SK-N-SH treated with all-trans-retinoic acid at 6 μM for 48 hours (cell line): ENCODE measurements around the gene RABL2A.
"Not testable (repeated sequence)": the region's sequence is repeated elsewhere in the genome, so short reads cannot be mapped to it uniquely, and the experiment has no call there.

Experiments used
- ATAC-seq: fragments of 200-7000 bp; cut with Tn5 transposase; 3 replicates; pipeline ENCODE4 v1.9.1; 2020; ENCODE audit warnings: mild to moderate bottlenecking, moderate library complexity
- ARNTL ChIP-seq: fragments of 450-650 bp; formaldehyde crosslinking; IDR thresholded peaks from 2 replicates; pipeline ENCODE4 v1.5.0; 2020; ENCODE audit warnings: low read depth, mild to moderate bottlenecking, moderate library complexity, borderline replicate concordance
- BACH2 ChIP-seq: fragments of 250-450 bp; sonication (Bioruptor Pico); IDR thresholded peaks from 2 replicates; pipeline ENCODE4 v1.9.0; 2021; ENCODE audit warnings: mild to moderate bottlenecking, borderline replicate concordance
- CREB5 ChIP-seq: fragments of 250-450 bp; sonication (Bioruptor Pico); IDR thresholded peaks from 2 replicates; pipeline ENCODE4 v1.5.1; 2020; ENCODE audit warnings: low read depth, mild to moderate bottlenecking, moderate library complexity
- CSDC2 ChIP-seq: fragments of 250-450 bp; sonication (Bioruptor Pico); IDR thresholded peaks from 2 replicates; pipeline ENCODE4 v1.5.0; 2020; ENCODE audit warnings: mild to moderate bottlenecking, moderate library complexity
- CSRNP3 ChIP-seq: fragments of 250-450 bp; sonication (Bioruptor Pico); IDR thresholded peaks from 2 replicates; pipeline ENCODE4 v1.5.1; 2021; ENCODE audit warnings: mild to moderate bottlenecking, moderate library complexity
- ESRRG ChIP-seq: fragments of 250-450 bp; sonication (Bioruptor Pico); IDR thresholded peaks from 2 replicates; pipeline ENCODE4 v1.6.1; 2021; ENCODE audit warnings: mild to moderate bottlenecking
- ISL1 ChIP-seq: fragments of 250-450 bp; sonication (Bioruptor Pico); IDR thresholded peaks from 2 replicates; pipeline ENCODE4 v2.1.2; 2022; ENCODE audit warnings: mild to moderate bottlenecking, moderate library complexity
- OSR1 ChIP-seq: fragments of 250-450 bp; sonication (Bioruptor Pico); IDR thresholded peaks from 2 replicates; pipeline ENCODE4 v1.8.0; 2022; ENCODE audit warnings: moderate library complexity, mild to moderate bottlenecking, inconsistent platforms
- PATZ1 ChIP-seq: fragments of 250-450 bp; sonication (Bioruptor Pico); IDR thresholded peaks from 2 replicates; pipeline ENCODE4 v1.8.0; 2020; ENCODE audit warnings: mild to moderate bottlenecking, moderate library complexity, borderline replicate concordance
- POU6F1 ChIP-seq: fragments of 250-450 bp; sonication (Bioruptor Pico); IDR thresholded peaks from 2 replicates; pipeline ENCODE4 v1.8.0; 2021; ENCODE audit warnings: low read depth, mild to moderate bottlenecking, moderate library complexity, borderline replicate concordance
- PPARA ChIP-seq: fragments of 250-450 bp; sonication (Bioruptor Pico); IDR thresholded peaks from 2 replicates; pipeline ENCODE4 v1.5.0; 2020; ENCODE audit warnings: mild to moderate bottlenecking, borderline replicate concordance
- RARB ChIP-seq: fragments of 250-450 bp; sonication (Bioruptor Pico); IDR thresholded peaks from 2 replicates; pipeline ENCODE4 v1.8.0; 2021; ENCODE audit warnings: mild to moderate bottlenecking, moderate library complexity
- TCF4 ChIP-seq: fragments of 250-450 bp; sonication (Bioruptor Pico); IDR thresholded peaks from 2 replicates; pipeline ENCODE4 v1.8.0; 2021; ENCODE audit warnings: mild to moderate bottlenecking, moderate library complexity, borderline replicate concordance
- TSHZ2 ChIP-seq: fragments of 250-450 bp; sonication (Bioruptor Pico); IDR thresholded peaks from 2 replicates; pipeline ENCODE4 v1.5.0; 2020; ENCODE audit warnings: mild to moderate bottlenecking, moderate library complexity
- ZC3H10 ChIP-seq: fragments of 250-450 bp; sonication (Bioruptor Pico); IDR thresholded peaks from 2 replicates; pipeline ENCODE4 v1.5.1; 2021; ENCODE audit warnings: mild to moderate bottlenecking, moderate library complexity
- ZFP3 ChIP-seq: fragments of 250-450 bp; sonication (Bioruptor Pico); IDR thresholded peaks from 2 replicates; pipeline ENCODE4 v1.5.0; 2020; ENCODE audit warnings: mild to moderate bottlenecking, moderate library complexity
- ZFP30 ChIP-seq: fragments of 450-650 bp; formaldehyde crosslinking; IDR thresholded peaks from 2 replicates; pipeline ENCODE4 v1.5.0; 2022; ENCODE audit warnings: mild to moderate bottlenecking, moderate library complexity
- ZNF565 ChIP-seq: fragments of 450-650 bp; formaldehyde crosslinking; conservative IDR thresholded peaks from 2 replicates; pipeline ENCODE4 v1.5.0; 2020; ENCODE audit warnings: low read depth, mild to moderate bottlenecking, moderate library complexity
- ZNF70 ChIP-seq: fragments of 450-650 bp; formaldehyde crosslinking; IDR thresholded peaks from 2 replicates; pipeline ENCODE4 v1.5.0; 2020; ENCODE audit warnings: mild to moderate bottlenecking, moderate library complexity
- ZNF8 ChIP-seq: fragments of 450-650 bp; formaldehyde crosslinking; IDR thresholded peaks from 2 replicates; pipeline ENCODE4 v1.5.0; 2020; ENCODE audit warnings: mild to moderate bottlenecking, moderate library complexity

RABL2A gene

GRCh38 chr2:113602869-113603466 lies 24.1 kb upstream of the RABL2A start:
- TF ChIP-seq OSR1 (CRISPR knock-in tag) (no peak), BACH2 (CRISPR knock-in tag) (no peak), ISL1 (CRISPR knock-in tag) (no peak), CSDC2 (CRISPR knock-in tag) (no peak), POU6F1 (CRISPR knock-in tag) (no peak), ZFP3 (no peak), CREB5 (no peak), PPARA (no peak), ZNF565 (CRISPR knock-in tag) (no peak), PATZ1 (CRISPR knock-in tag) (no peak), ZC3H10 (no peak), ZNF70 (CRISPR knock-in tag) (no peak), ESRRG (no peak), TCF4 (CRISPR knock-in tag) (no peak), ZNF8 (CRISPR knock-in tag) (no peak), CSRNP3 (CRISPR knock-in tag) (no peak), ARNTL (CRISPR knock-in tag) (no peak), RARB (no peak), ZFP30 (no peak)
- TF ChIP-seq, all 23 proteins: peak for 0
- peak; percentile 90 for ATAC-seq

- ATAC-seq = peak; percentile 93
These were observed 23.5 kb upstream of the RABL2A start for GRCh38 chr2:113603467-113604084.

- peak; percentile 64; the same call in 1 of the 2 replicates for TF ChIP-seq POU6F1 (CRISPR knock-in tag)
- TF ChIP-seq TSHZ2 (CRISPR knock-in tag) = 0 out of 2 replicates have a peak, but pooled peaks have one; percentile 43
- ATAC-seq = not testable (repeated sequence)
These were observed 23.0 kb upstream of the RABL2A start for GRCh38 chr2:113604085-113604477.

- not testable (repeated sequence) for ATAC-seq
These were observed 22.4 kb upstream of the RABL2A start for GRCh38 chr2:113604661-113605060.

- not testable (repeated sequence) for ATAC-seq
These were observed 21.0 kb upstream of the RABL2A start for GRCh38 chr2:113606036-113606435.

GRCh38 chr2:113609822-113610221 lies 17.2 kb upstream of the RABL2A start:
- not testable (repeated sequence) for ATAC-seq

- ATAC-seq = not testable (repeated sequence)
These were observed 6.1 kb upstream of the RABL2A start for GRCh38 chr2:113621002-113621401.

- not testable (repeated sequence) for ATAC-seq
These were observed 1.2 kb upstream of the RABL2A start for GRCh38 chr2:113625906-113626305.
